ENCODE data around the gene PPP2CA. TPM values are rescaled to one million over a fixed set of nuclear protein-coding genes. Genes with fewer than 3 reads are reported as not detected.
A peak's percentile ranks its signal among the peaks of the same experiment; 100 is the strongest.

Gene PPP2CA
- total and polyA plus RNA-seq, 2 of the 13 experiments (the other 11 are each of a cell fraction or from before 2014, with no cell fraction given): 82.4 to 171 TPM

GRCh38 chr5:134245101-134245604 is 19.3 kb upstream of the PPP2CA start (continued):
- TF ChIP-seq ZNF574 (CRISPR knock-in tag; IDR thresholded peaks at IDR 0.05) (no peak), ZZZ3 (CRISPR knock-in tag; IDR thresholded peaks at IDR 0.05; ENCODE audit: borderline replicate concordance) (no peak), GLMP (CRISPR knock-in tag; IDR thresholded peaks at IDR 0.05; ENCODE audit: borderline replicate concordance) (no peak), ZNF160 (CRISPR knock-in tag; IDR thresholded peaks at IDR 0.05) (no peak), NR2F6 (IDR thresholded peaks at IDR 0.05) (no peak), NR2F6 (CRISPR knock-in tag; IDR thresholded peaks at IDR 0.05) (0 out of 2 replicates have a peak, but pooled peaks have one; percentile 24), ZBTB44 (CRISPR knock-in tag; IDR thresholded peaks at IDR 0.05) (no peak), ZNF225 (CRISPR knock-in tag; IDR thresholded peaks at IDR 0.05) (no peak), TBX3 (IDR thresholded peaks at IDR 0.05; ENCODE audit: borderline replicate concordance) (peak; percentile 38; the same call in 1 of the 2 replicates), ZXDC (CRISPR knock-in tag; IDR thresholded peaks at IDR 0.05) (no peak), ZFP41 (CRISPR knock-in tag; IDR thresholded peaks at IDR 0.05; ENCODE audit: borderline replicate concordance) (no peak), ZC3H4 (CRISPR knock-in tag; IDR thresholded peaks at IDR 0.05; ENCODE audit: borderline replicate concordance) (no peak), AKAP8 (CRISPR knock-in tag; IDR thresholded peaks at IDR 0.05) (no peak), SCMH1 (CRISPR knock-in tag; IDR thresholded peaks at IDR 0.05; ENCODE audit: borderline replicate concordance) (no peak), ZNF841 (CRISPR knock-in tag; IDR thresholded peaks at IDR 0.05; ENCODE audit: borderline replicate concordance) (no peak), MNT (IDR thresholded peaks at IDR 0.05) (no peak), FOXK1 (CRISPR knock-in tag; IDR thresholded peaks at IDR 0.05; ENCODE audit: borderline replicate concordance, low read depth) (no peak), ASH2L (IDR thresholded peaks at IDR 0.05; ENCODE audit: insufficient read length, low read depth, low read length) (no peak), ZNF580 (CRISPR knock-in tag; IDR thresholded peaks at IDR 0.05; ENCODE audit: borderline replicate concordance, low read depth) (peak; percentile 18; the same call in 1 of the 2 replicates)

All from HepG2 (cell line).